ENCODE data around the gene LACTBL1.

- TF ChIP-seq CTCF (IDR thresholded peaks at IDR 0.05) = no peak
- no peak for TF ChIP-seq EZH2 (IDR thresholded peaks at IDR 0.05; ENCODE audit: borderline replicate concordance, insufficient read depth, low read depth, low read length, poor library complexity, severe bottlenecking)
Measured at GRCh38 chr1:23019863-23020625, 47.4 kb upstream of the LACTBL1 start.
